GM23338 (cell line): ENCODE measurements around the gene MAPK13. TPM values are rescaled to one million over a fixed set of nuclear protein-coding genes. Genes with fewer than 3 reads are reported as not detected.

Experiments
- ATAC-seq: fragments of 200-7000 bp; cut with Tn5 transposase; 3 replicates; pipeline ENCODE4 v1.9.1; 2020
- DNase-seq: peaks from one replicate; pipeline ENCODE4 v3.0.0-alpha.2; 2015; ENCODE audit warnings: low spot score
- H2AFZ ChIP-seq: fragments of 200-600 bp; sonication (generic); 2 replicates; pipeline ENCODE4 v1.8.0; 2016; ENCODE audit warnings: antibody characterized with exemption, mild to moderate bottlenecking, moderate library complexity
- H3F3A ChIP-seq: fragments of 200-600 bp; sonication (generic); replicated peaks from 2 replicates; pipeline ENCODE4 v1.8.0; 2017; ENCODE audit warnings: antibody characterized with exemption, mixed run types, low read depth
- H3K27ac ChIP-seq: fragments of 200-600 bp; sonication (generic); 2 replicates; pipeline ENCODE4 v1.6.1; 2016; ENCODE audit warnings: low read depth
- H3K27me3 ChIP-seq: fragments of 200-600 bp; sonication (generic); 2 replicates; pipeline ENCODE4 v1.8.0; 2016; ENCODE audit warnings: mild to moderate bottlenecking, mixed run types, moderate library complexity; ENCODE audit not compliant: insufficient read depth
- H3K36me3 ChIP-seq: fragments of 200-600 bp; sonication (generic); 2 replicates; pipeline ENCODE4 v1.8.0; 2016; ENCODE audit warnings: mild to moderate bottlenecking; ENCODE audit not compliant: insufficient read depth
- H3K4me1 ChIP-seq: fragments of 200-600 bp; sonication (generic); 2 replicates; pipeline ENCODE4 v1.8.0; 2016; ENCODE audit warnings: mild to moderate bottlenecking, moderate library complexity; ENCODE audit not compliant: insufficient read depth
- H3K4me2 ChIP-seq: fragments of 200-600 bp; sonication (generic); 2 replicates; pipeline ENCODE4 v1.7.1; 2017; ENCODE audit warnings: mixed run types
- H3K4me3 ChIP-seq: fragments of 200-600 bp; sonication (generic); 2 replicates; pipeline ENCODE4 v1.6.1; 2016; ENCODE audit warnings: mixed run types
- H3K79me2 ChIP-seq: fragments of 200-600 bp; sonication (generic); replicated peaks from 2 replicates; pipeline ENCODE4 v1.8.0; 2017; ENCODE audit warnings: mild to moderate bottlenecking; ENCODE audit not compliant: insufficient read depth
- H3K9me2 ChIP-seq: fragments of 200-600 bp; sonication (generic); 2 replicates; pipeline ENCODE4 v1.8.0; 2017; ENCODE audit not compliant: insufficient read depth
- H4K20me1 ChIP-seq: fragments of 200-600 bp; sonication (generic); replicated peaks from 2 replicates; pipeline ENCODE4 v1.8.0; 2017; ENCODE audit warnings: mild to moderate bottlenecking; ENCODE audit not compliant: insufficient read depth
- H3K27ac Mint-ChIP-seq: 2 replicates; pipeline ENCODE4 v1.8.0; 2020; ENCODE audit warnings: inconsistent platforms, mild to moderate bottlenecking, moderate library complexity, mixed read lengths
- H3K27me3 Mint-ChIP-seq: 3 replicates; pipeline ENCODE4 v1.8.0; 2022; ENCODE audit warnings: low read depth, mild to moderate bottlenecking, moderate library complexity, mixed read lengths, inconsistent platforms; ENCODE audit not compliant: insufficient read depth, poor library complexity
- H3K36me3 Mint-ChIP-seq: 3 replicates; pipeline ENCODE4 v1.8.0; 2021; ENCODE audit warnings: low read depth, mild to moderate bottlenecking, inconsistent platforms, moderate library complexity, mixed read lengths
- H3K4me1 Mint-ChIP-seq: 3 replicates; pipeline ENCODE4 v1.8.0; 2020; ENCODE audit warnings: mild to moderate bottlenecking, inconsistent platforms, mixed read lengths
- H3K4me3 Mint-ChIP-seq: 3 replicates; pipeline ENCODE4 v1.8.0; 2021; ENCODE audit warnings: moderate library complexity, mild to moderate bottlenecking, inconsistent platforms, mixed read lengths
- H3K9me3 Mint-ChIP-seq: 3 replicates; pipeline ENCODE4 v1.8.0; 2020; ENCODE audit warnings: moderate library complexity, mild to moderate bottlenecking, inconsistent platforms, mixed read lengths
- CREB1 ChIP-seq: fragments of 250-450 bp; sonication (Bioruptor Pico); IDR thresholded peaks from 2 replicates; pipeline ENCODE4 v1.5.0; 2020; ENCODE audit warnings: low read depth, mild to moderate bottlenecking, moderate library complexity
- EZH2 ChIP-seq: fragments of 200-600 bp; sonication (generic); IDR thresholded peaks from one replicate; pipeline ENCODE4 v1.8.0; 2017; ENCODE audit warnings: antibody characterized with exemption, mild to moderate bottlenecking, low read depth; ENCODE audit not compliant: unreplicated experiment
- POLR2AphosphoS5 ChIP-seq: IDR thresholded peaks from 2 replicates; pipeline ENCODE4 v1.6.1; 2016; ENCODE audit warnings: antibody characterized with exemption, low read depth
- REST ChIP-seq: IDR thresholded peaks from one replicate; pipeline ENCODE4 v1.6.1; 2018; ENCODE audit warnings: antibody characterized with exemption; ENCODE audit not compliant: unreplicated experiment
- ZNF331 ChIP-seq: fragments of 250-450 bp; sonication (Bioruptor Pico); IDR thresholded peaks from 2 replicates; pipeline ENCODE4 v1.5.0; 2020; ENCODE audit warnings: low read depth, mild to moderate bottlenecking, moderate library complexity
- polyA plus RNA-seq: library from polyadenylated mRNA; unstranded; fragments of >200 nt; fragmentation: Nextera tagmentation; extraction: Ambion mirVana; gene quantifications from 2 replicates; pipeline ENCODE4 v1.2.1, GENCODE V29; 2016
- total RNA-seq: library from RNA; depleted of rRNA; stranded (reverse); fragments of >200 nt; shearing (Covaris generic); gene quantifications from 2 replicates; pipeline ENCODE4 v1.2.3, GENCODE V29; 2014
- TF ChIP-seq, protein P1 (sequence below), 2 experiments: fragments of 200-600 bp in 1 of 2; sonication (generic) in 1 of 2; conservative IDR thresholded peaks; 2 replicates each; pipeline versions ENCODE4 v1.5.1 to v1.6.1; 2016 to 2017; ENCODE audit warnings: antibody characterized with exemption in 2 of 2, low read depth in 2 of 2, mild to moderate bottlenecking in 2 of 2, moderate library complexity in 1 of 2

Gene MAPK13
- total and polyA plus RNA-seq, 2 experiments from 2014 or later: 6.3 to 12.3 TPM

GRCh38 chr6:36098253-36098919 lies 31.9 kb upstream of the MAPK13 start:
- no peaks in the 10 kb centered on the region for H3K79me2 ChIP-seq
- Mint-ChIP-seq H3K4me3 (no peak overlapping the region), H3K27me3 (no peaks in the 10 kb centered on the region), H3K9me3 (no peaks in the 10 kb centered on the region), H3K27ac (peak overlapping the region; percentile 88), H3K36me3 (peaks cover 3% of the 10 kb centered on the region; the same call in 2 of the 3 replicates), H3K4me1 (peaks cover 9% of the 10 kb centered on the region)
- no peak overlapping the region for H3K4me3 ChIP-seq
- DNase-seq (no peak), ATAC-seq (no peak)
- H3K4me1 ChIP-seq: no peaks in the 10 kb centered on the region; the same call in 1 of the 2 replicates
- no peak overlapping the region for H2AFZ ChIP-seq
- TF ChIP-seq ZNF331 (no peak), EZH2 (no peak), REST (no peak)
- H3K27ac ChIP-seq: no peak overlapping the region
- no peaks in the 10 kb centered on the region; the same call in 1 of the 2 replicates for H4K20me1 ChIP-seq
- no peaks in the 10 kb centered on the region for H3K9me2 ChIP-seq
- no peaks in the 10 kb centered on the region for H3K36me3 ChIP-seq
- H3K4me2 ChIP-seq: no peak overlapping the region
- H3F3A ChIP-seq: no peaks in the 10 kb centered on the region
- no peaks in the 10 kb centered on the region for H3K27me3 ChIP-seq

DNA sequence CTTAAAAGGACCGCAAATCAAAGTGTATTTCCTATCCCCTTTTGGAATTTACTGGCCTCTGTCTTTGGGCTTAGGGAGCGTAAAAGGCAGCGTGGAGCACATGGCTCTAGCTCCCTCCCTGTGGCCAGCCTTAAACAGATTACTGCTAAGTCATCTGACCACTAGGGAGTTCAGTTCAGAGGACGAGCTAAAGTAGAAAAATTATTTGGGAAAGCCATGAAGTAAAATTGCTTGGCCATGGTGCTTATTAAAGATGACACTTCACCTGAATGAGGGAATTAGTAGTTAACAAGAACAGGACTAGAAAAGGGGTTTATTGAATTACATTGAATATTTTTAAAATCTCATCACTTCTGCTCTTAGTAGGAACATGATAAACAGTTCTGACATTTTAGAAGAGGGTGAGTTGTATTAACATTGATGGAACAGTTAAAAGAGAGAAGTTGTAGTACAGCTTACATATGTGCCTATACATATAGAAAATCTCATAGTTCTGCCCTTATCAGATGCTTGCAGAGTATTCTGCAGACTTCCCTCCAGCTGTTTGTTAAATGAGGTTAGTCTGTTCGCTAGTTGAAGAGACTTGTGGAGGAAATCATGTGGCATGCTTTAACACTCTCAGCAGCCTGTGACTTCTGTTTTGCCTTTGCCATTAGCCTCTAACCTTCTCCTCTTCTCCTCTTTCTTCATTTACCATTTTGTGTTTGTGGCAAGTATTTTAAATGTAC lies 31.2 kb upstream of the MAPK13 start:
- Histone ChIP-seq H4K20me1 (no peaks in the 10 kb centered on the region; the same call in 1 of the 2 replicates), H3K27me3 (no peaks in the 10 kb centered on the region), H3K36me3 (no peaks in the 10 kb centered on the region), H2AFZ (no peak overlapping the region), H3K9me2 (no peaks in the 10 kb centered on the region), H3K4me2 (no peak overlapping the region), H3K27ac (no peak overlapping the region), H3K4me1 (no peaks in the 10 kb centered on the region; the same call in 1 of the 2 replicates), H3K4me3 (no peak overlapping the region), H3F3A (no peaks in the 10 kb centered on the region), H3K79me2 (no peaks in the 10 kb centered on the region)
- no peaks in the 10 kb centered on the region for H3K27me3 Mint-ChIP-seq
- H3K27ac Mint-ChIP-seq: peak overlapping the region; percentile 88
- peak; percentile 83 for ATAC-seq
- peak; percentile 62 for DNase-seq
- H3K36me3 Mint-ChIP-seq: peaks cover 3% of the 10 kb centered on the region; the same call in 2 of the 3 replicates
- peaks cover 9% of the 10 kb centered on the region for H3K4me1 Mint-ChIP-seq
- H3K9me3 Mint-ChIP-seq: no peaks in the 10 kb centered on the region
- TF ChIP-seq, protein P1, sequence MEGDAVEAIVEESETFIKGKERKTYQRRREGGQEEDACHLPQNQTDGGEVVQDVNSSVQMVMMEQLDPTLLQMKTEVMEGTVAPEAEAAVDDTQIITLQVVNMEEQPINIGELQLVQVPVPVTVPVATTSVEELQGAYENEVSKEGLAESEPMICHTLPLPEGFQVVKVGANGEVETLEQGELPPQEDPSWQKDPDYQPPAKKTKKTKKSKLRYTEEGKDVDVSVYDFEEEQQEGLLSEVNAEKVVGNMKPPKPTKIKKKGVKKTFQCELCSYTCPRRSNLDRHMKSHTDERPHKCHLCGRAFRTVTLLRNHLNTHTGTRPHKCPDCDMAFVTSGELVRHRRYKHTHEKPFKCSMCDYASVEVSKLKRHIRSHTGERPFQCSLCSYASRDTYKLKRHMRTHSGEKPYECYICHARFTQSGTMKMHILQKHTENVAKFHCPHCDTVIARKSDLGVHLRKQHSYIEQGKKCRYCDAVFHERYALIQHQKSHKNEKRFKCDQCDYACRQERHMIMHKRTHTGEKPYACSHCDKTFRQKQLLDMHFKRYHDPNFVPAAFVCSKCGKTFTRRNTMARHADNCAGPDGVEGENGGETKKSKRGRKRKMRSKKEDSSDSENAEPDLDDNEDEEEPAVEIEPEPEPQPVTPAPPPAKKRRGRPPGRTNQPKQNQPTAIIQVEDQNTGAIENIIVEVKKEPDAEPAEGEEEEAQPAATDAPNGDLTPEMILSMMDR (conservative IDR thresholded peaks at IDR 0.05; ENCODE audit: low read depth in 2 of 2): 0 out of 4 replicates have a peak, but pooled peaks of 1 of the 2 experiments have one; percentile 4
- TF ChIP-seq CREB1: no peak
- TF ChIP-seq POLR2AphosphoS5: no peak
- H3K4me3 Mint-ChIP-seq: no peak overlapping the region
